Measurements from ENCODE around the gene NAV2.
"Not testable (repeated sequence)": the region's sequence is repeated elsewhere in the genome, so short reads cannot be mapped to it uniquely, and the experiment has no call there.

Gene NAV2

DNA sequence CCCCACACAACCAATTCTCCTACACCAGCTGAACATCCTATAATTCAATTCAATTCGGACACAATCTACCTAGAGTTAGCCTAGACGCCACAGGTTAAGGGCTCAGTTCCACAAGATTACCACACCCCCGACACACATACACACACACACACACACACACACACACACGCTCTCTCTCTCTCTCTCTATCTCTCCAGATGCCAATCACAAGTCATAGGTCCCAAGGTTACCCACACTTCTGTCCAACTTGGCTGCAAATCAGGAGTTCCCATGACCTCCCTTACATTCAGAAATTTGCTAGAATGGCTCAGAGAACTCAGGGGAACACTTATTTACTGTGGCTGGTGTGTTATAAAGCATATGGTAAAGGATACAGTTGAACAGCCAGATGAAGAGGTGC, 243.6 kb downstream of the NAV2 start:
- DNase-seq (ENCODE audit: low spot score), result no peak

DNA sequence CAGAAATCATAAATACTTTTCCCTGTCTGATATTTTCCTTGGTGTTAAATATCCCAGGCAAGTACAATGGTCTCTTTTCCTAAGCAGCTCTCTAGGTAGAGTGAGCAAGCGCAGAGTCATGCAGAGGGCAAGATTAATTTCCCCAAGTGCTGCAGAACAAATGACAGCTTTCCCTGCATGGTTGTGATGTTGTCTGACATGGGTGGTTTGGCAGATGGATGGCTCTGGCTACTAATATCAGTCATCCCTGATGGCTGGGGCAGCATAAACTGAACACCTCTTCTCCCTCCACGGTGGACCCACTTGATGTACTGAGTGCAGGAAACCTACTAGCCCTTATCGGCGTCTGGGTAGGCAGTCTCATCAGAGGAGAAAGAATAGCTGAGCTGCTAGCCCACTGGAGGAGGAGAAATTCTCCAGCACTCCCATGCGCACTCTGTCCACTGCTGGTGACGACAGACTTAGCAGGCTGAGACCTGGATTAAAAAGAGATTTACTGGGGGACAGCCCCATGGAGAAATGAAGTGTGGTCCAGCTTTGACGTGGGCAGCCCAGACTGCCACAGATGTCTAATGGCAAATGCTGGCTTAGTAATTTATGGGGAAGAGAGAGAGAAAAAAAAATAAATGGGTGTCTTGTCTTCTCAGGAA, 244.8 kb downstream of the NAV2 start:
- no peak for DNase-seq (ENCODE audit: low spot score)

DNA sequence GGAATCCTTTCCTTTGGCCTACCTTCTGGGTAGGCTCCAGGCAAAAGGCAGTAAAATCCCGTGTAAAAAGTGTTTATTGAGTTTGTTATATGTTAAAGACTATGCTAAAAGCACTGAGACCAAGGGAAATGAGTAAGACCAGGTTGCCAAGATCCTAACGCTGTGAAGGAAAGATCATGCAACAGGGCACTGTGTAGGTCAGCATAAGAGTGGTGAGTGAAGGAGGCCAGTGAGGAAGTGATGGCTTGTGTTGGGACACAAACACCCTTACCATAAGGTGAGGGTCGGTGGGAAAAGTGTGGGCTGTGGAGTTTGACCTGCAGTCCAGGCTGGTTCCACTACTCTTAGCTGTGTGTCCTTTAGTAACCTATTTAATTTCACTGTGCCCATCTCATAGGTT, 245.6 kb downstream of the NAV2 start:
- DNase-seq (ENCODE audit: low spot score), result no peak

DNA sequence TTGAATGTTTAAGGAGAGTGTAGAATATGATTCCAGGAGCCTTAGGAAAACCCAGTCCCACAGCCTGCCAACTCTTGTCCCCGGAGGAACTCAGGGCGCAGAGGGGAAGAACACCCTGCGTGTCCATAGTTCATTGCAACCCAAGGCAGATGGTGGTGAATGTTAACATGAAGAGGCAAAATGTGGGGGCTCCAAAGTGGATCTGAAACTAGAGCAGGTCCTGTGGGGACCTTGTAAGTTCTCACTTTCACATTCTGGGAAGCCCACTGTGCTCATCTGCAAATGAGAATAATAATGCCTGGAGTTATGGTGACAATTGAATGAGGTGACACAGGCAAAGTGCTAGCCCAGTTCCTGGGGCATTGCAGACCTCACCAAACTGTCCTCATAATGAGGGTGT, 246.6 kb downstream of the NAV2 start:
- no peak for DNase-seq (ENCODE audit: low spot score)

DNA sequence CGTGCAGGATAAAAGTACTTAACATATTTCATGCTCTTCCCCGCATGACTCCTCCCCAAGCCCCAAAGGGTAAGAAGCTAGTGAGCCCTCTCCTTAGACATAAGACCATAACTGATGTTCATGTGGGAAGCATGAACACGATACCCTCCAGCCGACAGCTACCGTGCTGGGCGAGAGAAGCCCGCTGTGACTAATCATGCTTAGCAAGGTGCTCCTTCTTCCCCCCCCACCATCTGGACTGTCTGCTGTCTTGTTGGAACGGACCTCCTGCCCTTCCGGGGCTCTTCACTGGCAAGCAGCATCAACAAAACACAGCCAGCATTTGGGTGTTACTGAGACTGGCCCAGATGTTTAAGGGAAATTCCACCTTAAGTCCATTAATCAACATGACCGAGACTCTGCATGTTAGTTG, 247.0 kb downstream of the NAV2 start:
- DNase-seq (ENCODE audit: low spot score), result no peak

DNA sequence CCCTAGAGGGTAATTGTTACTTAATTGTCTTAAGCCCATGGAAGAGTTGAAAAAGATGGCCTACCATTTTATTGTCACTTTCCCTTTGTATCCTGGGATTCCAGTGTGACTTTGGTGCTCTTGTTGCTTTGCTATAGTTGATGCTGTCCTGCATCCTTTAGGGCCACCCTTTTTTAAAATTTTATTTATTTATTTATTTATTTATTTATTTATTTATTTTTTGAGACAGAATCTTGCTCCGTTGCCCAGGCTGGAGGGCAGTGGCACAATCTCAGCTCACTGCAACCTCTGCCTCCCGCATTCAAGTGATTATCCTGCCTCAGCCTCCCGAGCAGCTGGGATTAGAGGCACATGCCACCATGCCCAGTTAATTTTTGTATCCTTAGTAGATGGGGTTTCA, 247.8 kb downstream of the NAV2 start:
- DNase-seq (ENCODE audit: low spot score), result not testable (repeated sequence)

DNA sequence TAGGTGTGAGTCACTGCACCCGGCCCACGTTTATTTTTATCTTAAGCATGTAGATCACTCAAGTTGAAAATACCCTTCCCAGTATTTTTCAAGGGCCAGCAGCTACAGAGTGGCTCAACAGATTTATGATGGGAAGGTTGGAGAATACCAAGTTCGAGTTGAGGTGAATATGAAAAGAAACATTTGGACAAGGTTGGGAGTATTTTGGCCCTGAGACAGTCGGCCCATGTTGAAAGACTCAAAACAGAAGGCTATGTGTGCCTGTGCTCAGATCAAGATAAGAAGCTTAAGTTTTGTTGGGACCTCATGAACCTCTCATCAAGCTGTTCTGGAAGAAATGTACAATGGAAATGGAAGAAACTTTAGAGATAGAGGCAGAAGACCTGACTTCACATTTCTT, 248.6 kb downstream of the NAV2 start:
- no peak for DNase-seq (ENCODE audit: low spot score)

DNA sequence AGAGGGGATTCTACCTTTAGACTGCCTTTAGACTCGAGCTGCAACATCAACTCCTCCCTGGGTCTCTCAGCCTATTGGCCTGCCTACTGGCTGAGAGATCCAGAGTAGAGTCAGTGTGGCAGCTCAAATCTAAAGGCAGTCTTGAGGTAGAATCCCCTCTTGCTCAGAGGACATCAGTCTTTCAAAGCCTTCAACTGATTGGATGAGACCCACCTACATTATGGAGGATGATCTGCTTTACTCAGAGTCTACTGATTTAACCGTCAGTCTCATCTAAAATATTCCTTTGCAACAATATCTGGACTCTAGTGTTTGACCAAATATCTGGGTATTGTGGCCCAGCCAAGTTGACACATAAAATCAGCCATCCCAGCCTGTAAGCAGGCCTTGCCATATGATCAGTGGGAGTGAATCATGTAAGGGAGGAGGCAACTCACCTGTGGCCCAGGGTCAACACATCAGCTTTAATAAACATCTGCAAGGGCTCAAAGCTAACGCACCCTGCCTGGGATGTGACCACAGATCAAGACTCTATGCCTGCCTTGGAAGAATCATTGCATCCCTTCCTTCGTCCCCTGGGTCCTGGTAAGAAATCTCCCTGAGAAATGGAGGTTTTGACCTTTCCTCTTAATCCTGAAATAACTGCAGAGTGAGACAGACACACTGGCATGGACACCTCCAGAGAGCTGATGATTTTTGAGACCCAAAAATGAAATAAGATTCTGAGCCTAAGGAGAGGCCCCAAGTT, 249.6 kb downstream of the NAV2 start:
- DNase-seq (ENCODE audit: low spot score), result no peak

DNA sequence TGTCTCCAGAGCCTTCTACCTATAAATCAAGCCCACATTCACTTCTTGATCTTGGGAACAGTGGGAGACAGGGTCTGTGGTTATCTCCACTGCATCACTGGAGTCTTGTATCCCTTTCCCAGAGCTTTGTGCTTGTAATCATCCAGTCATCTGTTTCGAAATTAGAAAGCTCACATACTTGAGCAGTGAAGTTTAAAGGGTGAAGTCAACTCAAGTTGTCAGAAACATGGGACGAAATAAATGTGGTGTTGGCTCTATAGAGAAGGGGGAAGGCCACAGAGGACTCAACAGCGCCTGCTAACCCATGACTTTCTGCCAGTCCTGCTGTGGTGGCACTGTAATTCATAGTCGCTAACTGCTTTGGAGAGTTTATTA, 250.2 kb downstream of the NAV2 start:
- no peak for DNase-seq (ENCODE audit: low spot score)

DNA sequence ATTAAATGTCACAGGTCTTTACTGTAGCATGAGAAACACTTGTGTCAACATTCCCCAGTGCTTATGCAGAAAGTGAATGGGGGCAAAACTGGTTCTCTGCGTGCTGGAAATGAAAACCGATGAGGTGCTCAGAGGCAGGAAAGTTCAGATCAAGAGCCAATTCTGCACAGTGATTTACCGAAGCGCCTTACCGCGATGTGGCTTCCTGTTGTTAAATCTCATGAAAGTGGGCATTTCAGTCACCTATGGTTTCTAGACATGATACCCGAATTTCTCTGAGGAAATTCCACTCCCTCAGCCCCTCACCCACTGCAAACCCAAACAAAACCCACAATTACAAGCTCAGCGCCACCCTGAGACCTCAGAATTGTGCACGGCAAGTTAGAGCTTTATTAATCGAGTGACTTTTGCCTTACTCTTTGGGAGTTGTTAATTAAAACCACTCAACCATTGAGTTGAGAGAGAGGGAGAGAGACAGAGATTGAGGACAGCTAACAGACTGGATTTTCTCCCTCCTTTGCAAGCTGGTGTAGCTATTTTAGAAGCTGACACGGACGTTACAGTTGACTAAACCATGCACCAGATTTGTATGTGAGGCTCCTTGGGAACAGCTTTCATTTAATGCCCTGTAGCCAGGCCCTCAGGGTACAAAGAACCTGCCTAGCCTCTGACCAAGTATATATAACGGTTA, 251.2 kb downstream of the NAV2 start:
- no peak for DNase-seq (ENCODE audit: low spot score)

DNA sequence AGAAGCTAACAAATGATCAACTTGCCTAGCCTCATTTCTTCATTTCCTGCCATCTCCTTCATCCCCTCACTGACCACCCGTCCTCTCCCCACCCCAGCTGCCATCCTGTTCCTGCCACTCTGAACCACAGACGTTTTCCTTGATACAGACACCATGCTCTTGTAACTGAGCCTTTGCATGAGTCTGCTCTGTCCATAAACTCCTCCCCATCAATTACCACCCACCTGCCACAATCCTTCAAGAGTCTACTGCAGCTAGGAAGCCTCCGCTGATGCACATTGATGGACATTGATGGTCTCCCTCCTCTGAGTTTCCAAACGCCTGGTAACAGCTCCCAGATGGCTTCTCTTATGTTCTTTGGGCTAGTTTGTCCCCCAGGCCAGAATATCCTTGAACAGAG, 253.8 kb downstream of the NAV2 start:
- no peak for DNase-seq (ENCODE audit: low spot score)

DNA sequence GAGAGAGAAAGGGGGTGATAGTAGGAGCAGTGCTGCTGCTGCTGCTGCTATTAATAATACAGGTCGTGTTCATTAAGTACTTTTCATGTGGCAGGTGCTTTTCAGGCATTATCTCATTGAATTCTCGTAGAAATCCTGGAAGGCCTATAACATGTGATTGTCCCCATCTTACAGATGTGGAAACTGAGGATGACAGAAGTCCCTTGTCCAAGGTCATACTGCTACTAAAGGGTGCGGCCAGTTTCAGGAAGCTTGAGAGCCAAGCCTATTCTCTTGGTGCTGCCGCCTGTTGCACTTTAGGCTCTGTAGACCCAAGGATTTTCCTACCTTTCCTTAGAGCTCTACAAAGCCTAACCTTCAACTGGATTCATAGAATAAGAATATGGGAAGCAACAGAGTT, 254.3 kb downstream of the NAV2 start:
- no peak for DNase-seq (ENCODE audit: low spot score)

DNA sequence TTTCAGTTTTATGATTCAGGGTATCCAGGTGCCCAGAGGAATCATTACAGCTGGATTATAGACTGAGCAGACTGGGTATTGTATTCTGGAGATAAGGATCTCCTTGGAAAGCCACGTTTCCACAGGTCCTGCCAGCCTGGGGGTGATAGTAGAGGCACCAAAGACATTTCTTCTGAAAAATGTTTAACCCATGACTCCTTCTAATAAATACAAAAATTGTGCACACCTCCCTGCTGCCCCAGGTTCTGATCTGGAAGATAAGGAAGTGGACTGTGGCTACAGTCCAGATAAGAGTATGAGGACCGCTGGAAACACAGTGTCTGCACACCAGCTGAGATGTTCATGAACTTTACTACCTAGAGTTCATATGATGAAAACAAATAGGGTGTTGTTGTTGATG, 255.2 kb downstream of the NAV2 start:
- no peak for DNase-seq (ENCODE audit: low spot score)

DNA sequence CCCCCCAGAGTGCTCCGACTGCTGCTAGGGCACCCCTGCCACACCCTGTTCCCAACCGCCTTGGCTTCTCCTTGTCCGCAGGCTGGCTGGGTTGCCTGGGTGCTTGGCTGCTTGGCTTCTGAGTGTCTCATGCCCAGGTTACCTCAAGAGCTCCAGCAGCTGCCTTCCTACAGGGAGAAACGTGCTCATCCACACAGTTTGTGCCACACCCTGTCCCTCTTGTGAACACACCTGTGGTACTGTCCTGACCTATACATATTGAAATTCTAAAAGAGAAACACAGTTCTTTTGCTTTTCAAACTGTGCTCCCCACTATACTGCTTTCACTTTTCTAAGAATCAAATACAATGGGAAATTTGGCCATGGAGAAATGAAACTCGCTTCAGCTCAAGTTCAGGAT, 256.2 kb downstream of the NAV2 start:
- DNase-seq (ENCODE audit: low spot score), result no peak

DNA sequence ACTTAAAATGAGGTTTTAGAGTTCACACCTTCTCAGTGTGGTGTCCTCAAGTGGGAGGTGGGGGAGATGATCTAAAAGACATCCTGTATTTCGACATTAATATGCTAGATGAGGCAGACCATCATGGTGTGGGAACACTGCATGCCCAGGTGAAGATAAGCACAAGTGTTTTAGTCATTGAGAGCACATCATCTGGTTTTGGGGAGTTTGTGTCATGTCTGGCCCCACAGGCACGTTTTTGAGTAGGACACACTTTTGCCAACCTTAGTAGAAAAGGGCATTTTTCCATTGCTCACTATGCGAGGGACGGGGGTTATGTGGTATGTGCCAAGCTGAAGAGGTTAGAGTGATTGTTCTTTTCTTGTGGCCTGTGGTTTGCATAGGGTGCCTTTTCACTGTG, 258.3 kb downstream of the NAV2 start:
- DNase-seq (ENCODE audit: low spot score), result no peak

DNA sequence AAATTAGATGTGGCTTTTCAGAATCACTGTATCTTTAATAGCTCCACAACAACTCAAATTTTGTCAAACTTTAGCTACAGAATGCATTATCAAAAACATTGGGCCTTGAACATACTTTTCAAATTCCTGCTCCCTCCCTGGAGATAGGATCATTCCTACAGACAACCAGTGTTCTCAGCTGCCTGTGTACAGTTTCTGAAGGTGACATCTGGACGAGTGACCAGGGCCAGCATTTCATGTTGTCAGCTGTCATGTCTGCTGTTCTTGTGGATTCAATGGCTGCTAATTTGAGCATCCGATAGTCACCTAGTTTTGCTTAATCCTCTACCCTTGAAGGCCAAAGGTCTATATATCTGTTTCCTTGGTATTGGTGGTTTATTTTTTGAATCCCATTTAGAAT, 259.5 kb downstream of the NAV2 start:
- DNase-seq (ENCODE audit: low spot score), result no peak

DNA sequence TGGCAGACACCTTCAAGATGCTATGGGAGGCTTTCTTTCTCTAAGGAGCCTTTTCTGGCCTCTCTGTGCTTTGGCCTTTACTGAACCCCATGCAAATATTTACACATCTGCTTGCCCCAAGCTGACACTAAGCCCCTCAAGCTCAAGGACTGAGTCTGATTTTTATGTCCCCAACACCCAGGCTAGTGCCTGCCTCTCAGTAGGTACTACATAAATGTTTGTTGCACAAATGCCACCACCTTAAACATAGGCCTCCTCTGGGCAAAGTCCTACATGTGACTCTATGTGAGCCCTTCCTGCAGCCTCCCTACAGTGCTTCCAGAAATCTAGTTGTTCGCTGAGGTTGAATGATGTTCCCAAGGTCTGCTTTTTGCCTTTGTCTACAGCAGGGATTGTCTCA, 260.0 kb downstream of the NAV2 start:
- no peak for DNase-seq (ENCODE audit: low spot score)

DNA sequence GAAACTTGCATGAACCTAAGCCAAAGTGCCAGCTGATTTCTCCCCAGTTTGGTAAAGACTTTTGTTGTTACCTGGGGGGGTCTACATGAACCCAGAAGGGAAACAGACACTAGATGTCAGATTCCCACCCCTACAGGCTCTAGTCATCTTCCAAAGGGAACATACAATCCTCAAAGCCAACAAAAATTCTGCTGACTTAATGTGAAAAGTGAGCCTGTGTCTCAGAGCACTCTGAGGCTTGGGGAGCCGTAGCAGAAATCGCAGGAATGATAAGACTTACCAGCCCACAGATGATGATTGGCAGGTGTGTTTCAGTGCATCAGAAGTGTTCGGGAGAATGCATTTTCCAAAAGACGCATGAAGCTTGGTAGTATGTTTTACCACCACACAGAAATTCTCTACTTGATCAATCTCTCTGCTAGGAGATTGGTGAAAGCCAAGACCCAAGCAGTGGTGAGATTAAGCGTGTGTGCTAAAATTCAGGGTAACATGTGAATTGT, 260.5 kb downstream of the NAV2 start:
- DNase-seq (ENCODE audit: low spot score), result no peak

DNA sequence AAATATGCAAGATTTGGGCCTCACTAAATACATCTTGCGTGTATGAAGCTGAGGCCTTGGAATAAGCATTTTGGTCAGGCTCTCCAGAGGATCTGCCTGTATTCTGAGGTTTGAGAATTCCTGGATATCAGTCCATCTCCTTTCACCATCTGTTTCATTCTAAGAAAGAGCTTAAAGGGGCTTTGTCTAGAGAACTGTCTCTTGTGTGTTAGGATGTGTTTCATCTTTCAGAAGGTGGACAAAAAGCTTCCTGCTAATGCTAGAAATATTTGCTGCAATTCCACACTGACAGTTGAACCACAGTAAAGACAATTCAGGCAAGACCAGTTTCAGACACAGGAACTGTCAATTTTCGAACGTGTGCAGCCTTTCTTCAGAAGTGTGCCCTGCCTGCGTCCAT, 262.2 kb downstream of the NAV2 start:
- DNase-seq (ENCODE audit: low spot score), result no peak

DNA sequence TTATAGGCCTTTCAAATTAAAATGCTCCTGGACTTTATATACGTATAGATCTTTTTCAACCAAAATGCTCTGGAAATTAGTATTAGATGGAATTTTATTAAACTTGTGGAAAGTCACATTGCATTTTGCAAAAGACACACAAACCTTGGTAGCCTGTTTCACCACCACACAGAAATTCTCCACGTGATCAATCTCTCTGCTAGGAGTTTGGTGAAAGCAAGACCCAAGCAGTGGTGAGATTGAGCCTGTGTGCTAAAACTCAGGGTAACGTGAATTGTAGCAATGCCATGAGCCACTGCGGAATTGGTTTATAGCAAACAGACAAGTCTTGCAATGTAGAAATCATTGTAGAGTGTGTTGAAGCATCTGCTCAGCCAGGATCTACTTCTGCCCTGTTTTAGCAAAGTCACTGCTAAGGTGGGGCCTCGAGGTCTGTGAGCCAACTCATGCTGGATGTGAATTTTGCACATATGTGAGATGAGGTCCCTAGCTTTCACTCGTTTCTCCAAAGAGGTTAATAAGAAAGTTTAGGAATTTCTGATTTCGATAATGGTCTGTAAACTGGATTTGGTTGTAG, 262.9 kb downstream of the NAV2 start:
- DNase-seq (ENCODE audit: low spot score), result no peak

DNA sequence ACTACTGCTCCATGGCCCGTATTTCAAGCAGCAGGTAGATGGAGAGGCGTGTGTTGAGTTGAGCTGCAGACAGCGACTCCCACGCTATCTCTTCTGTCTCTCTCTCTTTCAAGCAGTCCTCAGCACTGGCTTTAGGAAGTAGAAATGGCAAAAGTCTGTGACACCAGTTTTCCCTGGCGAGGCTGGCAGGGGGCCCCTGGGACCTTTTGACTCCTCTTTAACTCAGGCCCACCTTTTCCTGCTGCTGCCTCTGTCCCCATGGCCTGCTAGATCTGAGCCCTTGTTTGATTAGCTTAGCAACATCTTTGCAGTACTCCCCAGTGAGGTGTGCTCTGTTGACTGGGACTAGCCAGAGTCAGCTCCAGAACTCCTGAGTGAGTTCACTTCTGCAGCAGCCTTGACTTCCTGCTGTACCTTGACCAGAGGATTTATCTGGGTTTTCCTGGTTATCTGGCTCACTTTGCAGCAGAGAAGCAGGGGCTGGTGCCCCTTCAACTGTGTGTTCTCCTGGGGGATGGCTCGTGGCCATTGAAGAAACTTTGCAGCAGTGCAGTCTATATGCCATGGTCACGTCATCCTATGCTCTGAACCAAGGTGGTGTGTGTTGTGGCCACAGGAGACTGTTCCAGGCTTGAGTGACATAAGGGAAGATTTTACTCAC, 263.8 kb downstream of the NAV2 start:
- DNase-seq (ENCODE audit: low spot score), result no peak

DNA sequence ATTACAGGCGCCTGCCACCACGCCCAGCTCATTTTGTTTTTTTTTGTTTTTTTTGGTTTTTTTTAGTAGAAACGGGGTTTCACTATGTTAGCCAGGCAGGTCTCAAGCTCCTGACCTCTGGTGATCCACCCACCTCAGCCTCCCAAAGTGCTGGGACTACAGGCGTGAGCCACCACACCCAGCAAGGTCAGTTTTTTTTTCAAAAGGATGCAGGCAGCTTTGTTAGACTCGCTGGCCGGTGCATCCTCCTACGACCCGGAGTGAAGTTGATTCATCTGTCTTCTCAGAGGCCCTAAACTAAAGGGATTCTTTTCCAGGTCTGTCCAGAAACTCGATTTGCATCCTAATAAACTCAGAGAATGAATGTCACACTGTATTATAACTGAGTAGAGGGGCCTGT, 265.3 kb downstream of the NAV2 start:
- DNase-seq (ENCODE audit: low spot score), result no peak

All from kidney capillary endothelial cell (primary cell).